IPS DF 4.7 (cell line): ENCODE data around the gene JOSD2.

Experiments used
- DNase-seq: peaks from one replicate; pipeline ENCODE4 v3.0.0-alpha.2; 2013; ENCODE audit warnings: low spot score; ENCODE audit errors: extremely low read depth

The JOSD2 gene

GRCh38 chr19:50511069-50511822 is at the start of gene JOSD2:
Gene JOSD2 (minus strand): TSS chr19:50511191. CDS start chr19:50510431, 760 bp downstream.
- DNase-seq: peak; percentile 90

- DNase-seq: no peak
Measured at GRCh38 chr19:50559636-50560035, 48.6 kb upstream of the JOSD2 start.

- DNase-seq: no peak
Measured at GRCh38 chr19:50558449-50558848, 47.5 kb upstream of the JOSD2 start.

GRCh38 chr19:50558039-50558438 is 47.0 kb upstream of the JOSD2 start:
- no peak for DNase-seq

GRCh38 chr19:50557009-50557613 is 46.1 kb upstream of the JOSD2 start:
- DNase-seq: no peak

GRCh38 chr19:50556282-50557008 is 45.5 kb upstream of the JOSD2 start:
- no peak for DNase-seq

GRCh38 chr19:50555450-50556281 is 44.7 kb upstream of the JOSD2 start:
- no peak for DNase-seq

GRCh38 chr19:50555033-50555432 is 44.0 kb upstream of the JOSD2 start:
- no peak for DNase-seq

- DNase-seq: no peak
Measured at GRCh38 chr19:50554212-50554611, 43.2 kb upstream of the JOSD2 start.

- no peak for DNase-seq
Measured at GRCh38 chr19:50553134-50553703, 42.2 kb upstream of the JOSD2 start.

GRCh38 chr19:50552540-50552939 is 41.5 kb upstream of the JOSD2 start:
- DNase-seq: no peak

- no peak for DNase-seq
Measured at GRCh38 chr19:50551715-50552187, 40.8 kb upstream of the JOSD2 start.

GRCh38 chr19:50551034-50551714 is 40.2 kb upstream of the JOSD2 start:
- DNase-seq: no peak

GRCh38 chr19:50550594-50550966 is 39.6 kb upstream of the JOSD2 start:
- no peak for DNase-seq

GRCh38 chr19:50549927-50550593 is 39.1 kb upstream of the JOSD2 start:
- DNase-seq: no peak

GRCh38 chr19:50549059-50549926 is 38.3 kb upstream of the JOSD2 start:
- DNase-seq: no peak

GRCh38 chr19:50548191-50549058 is 37.4 kb upstream of the JOSD2 start:
- no peak for DNase-seq
